IPS DF 6.9 (cell line): Measurements from ENCODE around the gene ALPI.
A peak's percentile ranks its signal among the peaks of the same experiment; 100 is the strongest.

Source experiments
- DNase-seq: peaks from one replicate; pipeline ENCODE4 v3.0.0-alpha.2; 2013; ENCODE audit warnings: low read depth, low spot score
- H3K27ac ChIP-seq: one replicate; pipeline ENCODE4 v1.5.1; 2013; ENCODE audit warnings: low read length, control low read depth
- H3K27me3 ChIP-seq: 2 replicates; pipeline ENCODE4 v1.6.1; 2013; ENCODE audit warnings: mild to moderate bottlenecking, low read length; ENCODE audit not compliant: control insufficient read depth, insufficient read depth
- H3K36me3 ChIP-seq: 2 replicates; pipeline ENCODE4 v1.6.1; 2013; ENCODE audit warnings: low read length; ENCODE audit not compliant: control insufficient read depth, insufficient read depth
- H3K4me1 ChIP-seq: 2 replicates; pipeline ENCODE4 v1.6.1; 2013; ENCODE audit warnings: low read length; ENCODE audit not compliant: control insufficient read depth, insufficient read depth
- H3K4me3 ChIP-seq: 2 replicates; pipeline ENCODE4 v1.5.1; 2013; ENCODE audit warnings: mild to moderate bottlenecking, low read length
- H3K9me3 ChIP-seq: 2 replicates; pipeline ENCODE4 v1.6.1; 2013; ENCODE audit warnings: low read length, inconsistent platforms; ENCODE audit not compliant: control insufficient read depth, insufficient read depth
- WGBS: extraction: QIAGEN DNeasy Blood & Tissue Kit; methylation state at CpG from one replicate; pipeline ENCODE4 v1.1.7; 2013; ENCODE audit warnings: mixed read lengths, missing lambda C conversion rate; ENCODE audit not compliant: insufficient read length, insufficient coverage; 5-methylcytosine and 5-hydroxymethylcytosine counted together

ALPI gene

GRCh38 chr2:232415736-232416520 lies 40.0 kb upstream of the ALPI start:
- H3K36me3 ChIP-seq = peaks cover 27% of the 10 kb centered on the region
- WGBS = no CpG with 5 or more reads among the region's 12 CpGs
- H3K9me3 ChIP-seq = no peaks in the 10 kb centered on the region
- no peak overlapping the region for H3K27ac ChIP-seq
- 0 out of 2 replicates have a peak, but pooled peaks cover 6% of the 10 kb centered on the region for H3K4me1 ChIP-seq
- peaks cover 22% of the 10 kb centered on the region for H3K27me3 ChIP-seq
- H3K4me3 ChIP-seq = no peak overlapping the region
- DNase-seq = no peak

GRCh38 chr2:232416521-232417470 lies 39.2 kb upstream of the ALPI start:
- no peaks in the 10 kb centered on the region for H3K9me3 ChIP-seq
- WGBS = no CpG with 5 or more reads among the region's 17 CpGs
- H3K4me3 ChIP-seq = no peak overlapping the region
- H3K27me3 ChIP-seq = peaks cover 27% of the 10 kb centered on the region
- H3K4me1 ChIP-seq = peaks cover 7% of the 10 kb centered on the region; the same call in 1 of the 2 replicates
- no peak overlapping the region for H3K27ac ChIP-seq
- DNase-seq = no peak
- peaks cover 27% of the 10 kb centered on the region for H3K36me3 ChIP-seq

DNA sequence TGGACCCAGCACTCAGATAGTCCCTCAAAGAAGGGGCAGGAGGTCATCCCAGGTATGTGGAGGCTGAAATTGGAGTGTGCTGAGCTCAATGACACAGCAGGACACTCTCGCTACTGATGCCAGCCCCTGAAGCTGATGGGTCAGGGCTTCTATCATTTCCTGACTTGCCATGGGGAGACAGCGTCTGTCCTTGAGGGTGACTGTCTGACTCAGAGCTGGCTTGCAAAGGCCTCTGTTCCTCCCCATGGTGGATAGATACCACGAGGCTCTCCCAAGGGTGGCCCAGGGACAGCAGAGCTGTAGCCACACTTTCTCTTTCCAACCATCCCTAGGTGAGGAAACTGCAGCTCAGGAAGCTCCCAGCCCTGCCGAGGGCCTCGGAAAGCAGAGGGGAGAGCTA lies 38.5 kb upstream of the ALPI start:
- DNase-seq = no peak
- Histone ChIP-seq H3K4me3 (no peak overlapping the region), H3K27me3 (peaks cover 27% of the 10 kb centered on the region), H3K4me1 (peaks cover 11% of the 10 kb centered on the region), H3K9me3 (no peaks in the 10 kb centered on the region), H3K27ac (no peak overlapping the region), H3K36me3 (peaks cover 27% of the 10 kb centered on the region)
- no CpG with 5 or more reads among the region's 5 CpGs for WGBS

GRCh38 chr2:232418056-232418455 lies 37.9 kb upstream of the ALPI start:
- Histone ChIP-seq H3K4me1 (peaks cover 12% of the 10 kb centered on the region), H3K36me3 (peaks cover 27% of the 10 kb centered on the region), H3K27ac (no peak overlapping the region), H3K9me3 (no peaks in the 10 kb centered on the region), H3K27me3 (peaks cover 27% of the 10 kb centered on the region), H3K4me3 (peak overlapping the region; percentile 60; the same call in 1 of the 2 replicates)
- no peak for DNase-seq
- WGBS = no CpG with 5 or more reads among the region's 6 CpGs

- Histone ChIP-seq H3K27ac (no peak overlapping the region), H3K27me3 (peaks cover 27% of the 10 kb centered on the region)
- no peak for DNase-seq
Observed at GRCh38 chr2:232418466-232419244, 37.3 kb upstream of the ALPI start.

GRCh38 chr2:232419245-232420072 lies 36.5 kb upstream of the ALPI start:
- no peaks in the 10 kb centered on the region for H3K9me3 ChIP-seq
- no peak overlapping the region for H3K27ac ChIP-seq
- H3K36me3 ChIP-seq = peaks cover 27% of the 10 kb centered on the region
- no CpG with 5 or more reads among the region's 79 CpGs for WGBS
- peaks cover 27% of the 10 kb centered on the region for H3K27me3 ChIP-seq
- DNase-seq = no peak
- peak overlapping the region; percentile 60; the same call in 1 of the 2 replicates for H3K4me3 ChIP-seq
- H3K4me1 ChIP-seq = peaks cover 15% of the 10 kb centered on the region

More at GRCh38 chr2:232418466-232419244, 37.3 kb upstream of the ALPI start:
- Histone ChIP-seq H3K4me3 (peak overlapping the region; percentile 60; the same call in 1 of the 2 replicates), H3K9me3 (no peaks in the 10 kb centered on the region), H3K4me1 (peaks cover 12% of the 10 kb centered on the region), H3K36me3 (peaks cover 27% of the 10 kb centered on the region)
- no CpG with 5 or more reads among the region's 49 CpGs for WGBS

GRCh38 chr2:232420073-232420454 lies 35.9 kb upstream of the ALPI start:
- Histone ChIP-seq H3K27ac (no peak overlapping the region), H3K36me3 (peaks cover 27% of the 10 kb centered on the region), H3K27me3 (peaks cover 27% of the 10 kb centered on the region), H3K4me3 (peak overlapping the region; percentile 60), H3K9me3 (no peaks in the 10 kb centered on the region), H3K4me1 (peaks cover 17% of the 10 kb centered on the region)
- no CpG with 5 or more reads among the region's 22 CpGs for WGBS
- DNase-seq = no peak

DNA sequence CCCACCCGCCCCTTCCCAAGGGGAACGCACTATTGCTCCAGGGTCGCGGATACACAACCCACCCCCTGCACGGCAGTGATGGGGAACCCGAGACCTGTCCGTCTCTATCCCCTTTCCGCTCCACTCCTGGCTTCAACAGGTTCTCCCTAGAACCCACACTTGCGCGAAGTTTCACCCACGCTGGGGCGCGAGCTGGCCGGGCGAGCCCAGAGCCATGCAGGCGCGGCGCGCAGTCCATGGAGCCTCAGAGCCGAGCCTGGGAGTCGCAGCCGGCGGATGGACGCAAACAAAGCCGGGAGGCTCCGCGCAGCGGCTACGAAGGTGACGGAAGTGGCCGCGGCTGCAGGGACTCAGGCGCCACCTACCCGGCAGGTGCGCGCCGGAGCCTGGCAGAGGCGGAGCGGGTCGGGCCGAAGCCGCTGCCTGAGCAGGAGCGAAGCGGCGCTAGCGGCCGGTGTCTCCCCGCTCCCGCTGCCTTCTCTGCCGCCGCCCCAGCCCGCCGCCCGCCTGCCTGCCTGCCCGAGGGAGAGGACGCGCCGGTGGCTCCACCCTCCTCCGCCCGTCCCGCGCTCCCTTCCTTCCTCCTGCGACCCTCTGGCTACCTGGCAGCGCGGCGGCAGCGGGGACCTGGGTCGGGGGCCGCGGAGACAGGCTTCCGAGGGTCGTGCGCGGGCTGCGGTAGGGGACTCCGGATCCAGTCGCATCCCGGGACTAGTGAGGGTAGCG lies 35.3 kb upstream of the ALPI start:
- no peaks in the 10 kb centered on the region for H3K9me3 ChIP-seq
- H3K27me3 ChIP-seq = peaks cover 27% of the 10 kb centered on the region
- H3K36me3 ChIP-seq = peaks cover 27% of the 10 kb centered on the region
- H3K4me3 ChIP-seq = peak overlapping the region; percentile 60
- no peak overlapping the region for H3K27ac ChIP-seq
- DNase-seq = no peak
- no CpG with 5 or more reads among the region's 79 CpGs for WGBS
- peaks cover 17% of the 10 kb centered on the region for H3K4me1 ChIP-seq

DNA sequence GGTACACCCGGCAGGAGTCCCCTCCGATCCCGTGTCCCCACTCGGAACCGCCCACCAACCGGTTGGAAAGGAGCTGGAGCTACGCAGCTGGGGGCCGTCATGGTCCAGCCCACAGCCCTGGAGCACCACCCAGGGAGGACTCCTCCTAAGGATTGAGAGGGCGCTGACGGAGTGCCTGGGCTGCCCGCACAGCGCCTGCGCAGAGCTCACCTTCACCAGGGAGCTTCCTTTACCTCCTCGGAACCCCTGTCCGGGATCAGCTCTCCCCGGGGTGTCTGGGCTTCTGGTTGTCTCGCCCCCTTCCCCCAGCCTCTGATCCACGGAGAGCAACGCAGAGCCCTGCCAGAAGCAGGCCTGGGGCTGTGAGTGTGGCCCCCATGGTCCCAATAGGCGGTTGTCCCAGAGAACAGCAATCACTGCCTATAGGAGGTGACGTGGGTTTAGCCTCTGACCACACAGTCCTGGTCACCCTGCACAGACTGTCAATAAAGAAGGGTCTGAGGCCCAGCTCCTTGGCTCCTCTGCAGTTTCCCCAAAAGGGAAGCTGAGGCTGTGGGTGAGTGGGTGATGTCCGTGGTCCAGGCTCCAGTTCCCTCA lies 34.7 kb upstream of the ALPI start:
- peak overlapping the region; percentile 60; the same call in 1 of the 2 replicates for H3K4me3 ChIP-seq
- no peak overlapping the region for H3K27ac ChIP-seq
- DNase-seq = no peak
- H3K27me3 ChIP-seq = peaks cover 27% of the 10 kb centered on the region
- WGBS = no CpG with 5 or more reads among the region's 22 CpGs
- peaks cover 21% of the 10 kb centered on the region for H3K36me3 ChIP-seq
- peaks cover 17% of the 10 kb centered on the region for H3K4me1 ChIP-seq
- no peaks in the 10 kb centered on the region for H3K9me3 ChIP-seq
